HUES64 (cell line): ENCODE measurements around the gene KRIT1. TPM values are rescaled to one million over a fixed set of nuclear protein-coding genes. Genes with fewer than 3 reads are reported as not detected.

Experiments
- H3K27ac ChIP-seq: 2 replicates; pipeline ENCODE4 v1.7.0; 2013; ENCODE audit warnings: low read depth, low read length, inconsistent platforms
- H3K27me3 ChIP-seq: 2 replicates; pipeline ENCODE4 v1.6.1; 2013; ENCODE audit warnings: mild to moderate bottlenecking, low read length; ENCODE audit not compliant: insufficient read depth
- H3K36me3 ChIP-seq: 2 replicates; pipeline ENCODE4 v1.6.1; 2013; ENCODE audit warnings: mild to moderate bottlenecking, low read length; ENCODE audit not compliant: insufficient read depth
- H3K4me1 ChIP-seq: 2 replicates; pipeline ENCODE4 v1.6.1; 2013; ENCODE audit warnings: mild to moderate bottlenecking, low read length, moderate library complexity; ENCODE audit not compliant: insufficient read depth
- H3K4me3 ChIP-seq: 2 replicates; pipeline ENCODE4 v1.5.1; 2013; ENCODE audit warnings: mild to moderate bottlenecking, low read length, moderate library complexity
- H3K9ac ChIP-seq: 2 replicates; pipeline ENCODE4 v1.6.1; 2013; ENCODE audit warnings: mild to moderate bottlenecking, low read depth, low read length
- H3K9me3 ChIP-seq: 2 replicates; pipeline ENCODE4 v1.6.1; 2013; ENCODE audit warnings: low read depth, low read length; ENCODE audit not compliant: insufficient read depth
- WGBS: fragments of 150-250, 120-280 bp; methylation state at CpG from one replicate; pipeline ENCODE4 v1.1.7; 2013; ENCODE audit warnings: missing lambda C conversion rate; 5-methylcytosine and 5-hydroxymethylcytosine counted together
- polyA plus RNA-seq, 2 experiments: library from polyadenylated mRNA; stranded (reverse); fragments of 50-300 nt; gene quantifications; one replicate each; pipeline ENCODE4 v1.2.3, GENCODE V29; 2013

Gene KRIT1
- 23.7 TPM for polyA plus RNA-seq (2013, experiment 1 of 2)
- polyA plus RNA-seq (2013, experiment 2 of 2), result 21.9 TPM

DNA sequence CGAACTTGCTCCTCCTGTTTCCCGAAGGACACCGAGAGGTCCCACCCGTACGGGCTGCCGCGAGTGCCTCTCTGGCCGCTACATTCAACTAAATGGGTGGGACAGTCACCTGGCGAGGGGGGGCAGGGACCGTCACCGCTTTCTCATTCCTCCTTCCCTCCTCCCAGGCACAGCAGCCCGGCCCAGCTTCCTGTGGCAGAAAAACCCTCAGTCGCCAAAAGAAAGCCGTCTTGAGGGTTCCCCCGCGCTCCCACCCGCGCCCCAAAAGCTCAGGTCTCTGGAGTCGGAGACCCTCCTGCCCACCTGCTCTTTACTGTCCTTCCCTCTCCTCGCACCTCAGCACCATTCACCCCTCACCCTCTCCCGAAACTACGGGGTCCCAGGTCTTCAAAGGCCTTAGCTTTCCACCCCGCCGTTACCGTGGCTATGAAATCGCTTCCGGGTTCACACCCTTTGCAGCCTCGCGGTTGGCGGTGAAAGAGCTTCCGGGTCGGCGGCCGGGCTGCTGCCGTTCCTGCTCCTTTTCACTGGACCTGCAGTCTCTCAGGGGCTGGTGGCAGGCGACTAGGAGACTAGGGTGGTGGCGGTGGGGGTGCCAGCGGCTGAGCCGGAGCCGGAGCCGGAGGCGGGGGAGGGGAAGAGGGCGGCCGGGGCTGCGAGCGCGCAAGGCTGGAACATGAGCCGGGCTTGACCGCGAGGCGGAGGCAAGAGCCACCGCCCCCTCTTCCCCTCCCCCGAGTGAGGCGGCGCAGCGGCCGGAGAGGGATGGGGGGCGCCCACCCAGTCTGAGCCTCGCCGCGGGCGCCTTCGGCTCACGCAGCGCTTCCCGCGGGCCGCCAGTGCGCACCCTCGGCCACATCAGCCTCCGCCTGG lies at the start of gene KRIT1, which contains the start of gene ANKIB1:
KRIT1 (minus strand) TSS at position 428 of the 873 bp plus-strand sequence. CDS start 3,779 bp downstream, outside the sequence.
ANKIB1 (plus strand) TSS at position 488 of the 873 bp plus-strand sequence. CDS start 49,005 bp downstream, outside the sequence.
- Histone ChIP-seq H3K9me3 (no peaks in the 10 kb centered on the region), H3K27me3 (no peaks in the 10 kb centered on the region), H3K36me3 (peaks cover 18% of the 10 kb centered on the region), H3K27ac (peak within 1 kb of the TSS; percentile 93), H3K4me3 (peak within 1 kb of the TSS; percentile 87), H3K9ac (peak within 1 kb of the TSS; percentile 91), H3K4me1 (peaks cover 23% of the 10 kb centered on the region)
- under 1% methylated on average over 71 of the region's 71 CpGs for WGBS

DNA sequence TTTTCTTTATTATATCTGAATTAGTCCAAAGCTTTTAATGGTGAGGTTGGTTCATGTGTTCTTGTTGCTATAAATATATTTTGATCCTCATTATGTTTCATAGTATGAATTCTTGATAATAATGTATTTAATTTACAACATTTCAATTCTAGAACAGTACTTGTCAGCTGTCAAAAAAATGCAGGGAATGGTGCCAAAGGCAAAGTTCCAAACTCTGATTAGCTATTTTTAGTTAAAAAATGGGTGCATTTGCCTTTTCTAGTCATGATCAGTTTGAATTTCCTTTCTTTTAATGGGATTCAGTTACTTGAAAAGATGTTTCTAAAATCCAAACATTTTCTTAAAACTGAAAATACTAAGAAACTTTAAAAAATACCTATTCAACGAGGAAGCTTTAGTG lies 49.7 kb upstream of the KRIT1 start:
- H3K4me1 ChIP-seq, result peaks cover 33% of the 10 kb centered on the region
- no peak overlapping the region for H3K9ac ChIP-seq
- no peaks in the 10 kb centered on the region for H3K27me3 ChIP-seq
- H3K27ac ChIP-seq, result no peak overlapping the region
- H3K36me3 ChIP-seq, result peaks cover 11% of the 10 kb centered on the region
- no peaks in the 10 kb centered on the region for H3K9me3 ChIP-seq
- WGBS, result no CpG with 5 or more reads among the region's 1 CpG
- no peak overlapping the region for H3K4me3 ChIP-seq

DNA sequence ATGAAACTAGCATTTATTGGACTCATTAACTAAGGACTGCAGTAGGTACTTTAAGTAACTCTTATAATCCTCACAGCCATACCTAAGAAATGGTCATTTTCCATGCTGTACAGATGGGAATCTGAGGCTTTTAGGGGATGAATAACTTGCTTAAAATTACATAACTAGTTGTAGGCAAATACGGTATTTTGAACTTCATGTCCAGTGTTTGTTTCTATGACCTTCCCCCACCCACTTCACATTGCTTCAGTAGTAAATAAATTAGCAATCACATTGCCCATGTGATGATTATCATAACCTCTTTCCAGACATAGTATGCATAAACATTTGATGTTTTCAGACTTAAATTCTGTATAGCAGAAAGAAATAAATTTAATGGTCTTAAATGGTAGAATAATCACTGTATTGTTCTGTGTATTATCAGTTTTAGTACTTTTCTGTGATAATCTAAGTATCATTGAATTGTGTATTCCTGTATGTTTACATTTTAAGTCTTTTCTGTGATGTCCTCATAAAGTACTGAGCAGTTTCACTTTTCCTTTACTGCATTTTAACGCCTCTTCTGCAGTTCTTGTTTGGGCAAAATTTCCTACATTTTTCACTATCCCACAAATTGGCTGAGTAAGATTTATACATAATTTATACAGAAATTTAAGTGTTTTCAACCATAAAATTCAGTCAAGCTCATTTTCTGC lies 48.3 kb upstream of the KRIT1 start:
- Histone ChIP-seq H3K9me3 (no peaks in the 10 kb centered on the region), H3K36me3 (peaks cover 11% of the 10 kb centered on the region), H3K4me1 (peaks cover 33% of the 10 kb centered on the region), H3K27me3 (no peaks in the 10 kb centered on the region), H3K9ac (no peak overlapping the region), H3K27ac (no peak overlapping the region), H3K4me3 (no peak overlapping the region)
- 100% methylated on average over 2 of the region's 2 CpGs for WGBS

DNA sequence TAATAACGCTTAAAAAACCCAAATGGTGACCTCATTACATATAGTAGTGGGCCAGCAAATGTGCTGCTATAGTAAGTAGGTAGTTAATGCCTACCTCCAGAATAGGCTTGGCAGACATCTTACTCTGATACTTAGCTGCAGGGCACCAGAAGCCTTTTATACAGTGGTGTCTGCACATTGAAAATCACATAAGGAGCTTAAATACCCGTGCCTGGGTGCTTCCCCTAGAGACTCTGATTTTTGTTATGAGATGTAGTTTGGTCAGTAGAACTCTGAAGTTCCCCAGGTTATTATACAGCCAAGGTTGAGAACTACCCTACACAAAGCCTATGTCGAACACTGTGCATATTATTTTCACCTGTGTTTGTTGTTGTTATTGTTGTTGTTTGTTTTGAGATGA lies 47.3 kb upstream of the KRIT1 start:
- Histone ChIP-seq H3K27ac (no peak overlapping the region), H3K4me3 (no peak overlapping the region), H3K27me3 (no peaks in the 10 kb centered on the region), H3K9me3 (no peaks in the 10 kb centered on the region), H3K9ac (no peak overlapping the region), H3K4me1 (peaks cover 32% of the 10 kb centered on the region), H3K36me3 (peaks cover 11% of the 10 kb centered on the region)
- WGBS, result 78% methylated on average over 2 of the region's 3 CpGs

DNA sequence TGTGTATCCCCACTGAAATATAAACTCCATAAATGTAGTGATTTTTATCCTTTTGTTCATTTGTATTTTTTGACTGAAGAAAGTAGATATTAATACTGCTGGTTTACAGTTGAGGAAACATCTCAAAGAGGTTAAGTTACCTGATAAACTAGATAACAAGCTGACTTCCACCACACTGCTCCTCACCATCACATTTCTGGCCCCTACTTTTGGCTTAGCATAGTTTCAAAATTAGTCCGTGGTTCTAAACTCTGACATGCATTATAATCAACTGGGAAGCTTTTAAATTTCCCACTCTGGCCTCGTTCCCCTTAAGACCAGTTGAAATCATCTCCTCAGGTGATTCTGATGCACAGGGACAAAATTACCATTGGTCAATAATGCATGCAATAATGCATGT lies 43.6 kb upstream of the KRIT1 start:
- H3K4me1 ChIP-seq, result peaks cover 13% of the 10 kb centered on the region
- H3K9me3 ChIP-seq, result no peaks in the 10 kb centered on the region
- no peak overlapping the region for H3K4me3 ChIP-seq
- H3K9ac ChIP-seq, result no peak overlapping the region
- H3K27ac ChIP-seq, result no peak overlapping the region
- no peaks in the 10 kb centered on the region for H3K36me3 ChIP-seq
- no peaks in the 10 kb centered on the region for H3K27me3 ChIP-seq
- WGBS, result 96% methylated on average over 2 of the region's 2 CpGs

DNA sequence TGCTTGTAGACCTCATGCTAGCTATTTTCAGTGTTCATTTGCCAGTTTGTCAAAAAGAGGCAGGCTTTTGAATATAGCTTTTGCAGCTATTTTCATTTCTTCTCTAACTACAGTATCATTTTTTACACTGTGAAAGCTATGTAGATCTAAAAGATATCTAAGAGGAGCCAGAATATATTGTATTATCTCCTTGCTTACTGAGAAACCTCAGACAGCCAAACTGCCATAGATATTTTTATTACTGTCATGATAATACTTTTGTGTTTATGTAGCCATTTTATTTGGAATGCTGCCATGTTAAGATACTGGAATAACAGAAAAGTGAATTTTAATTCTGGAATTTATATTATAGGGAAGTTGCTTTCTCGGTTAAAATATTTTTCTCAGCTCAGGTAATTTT lies 37.2 kb upstream of the KRIT1 start:
- WGBS, result 94% methylated on average over 1 of the region's 1 CpG
- H3K27ac ChIP-seq, result no peak overlapping the region
- no peaks in the 10 kb centered on the region for H3K36me3 ChIP-seq
- H3K9ac ChIP-seq, result no peak overlapping the region
- no peak overlapping the region for H3K4me3 ChIP-seq
- no peaks in the 10 kb centered on the region for H3K27me3 ChIP-seq
- no peaks in the 10 kb centered on the region for H3K9me3 ChIP-seq
- peaks cover 20% of the 10 kb centered on the region for H3K4me1 ChIP-seq

DNA sequence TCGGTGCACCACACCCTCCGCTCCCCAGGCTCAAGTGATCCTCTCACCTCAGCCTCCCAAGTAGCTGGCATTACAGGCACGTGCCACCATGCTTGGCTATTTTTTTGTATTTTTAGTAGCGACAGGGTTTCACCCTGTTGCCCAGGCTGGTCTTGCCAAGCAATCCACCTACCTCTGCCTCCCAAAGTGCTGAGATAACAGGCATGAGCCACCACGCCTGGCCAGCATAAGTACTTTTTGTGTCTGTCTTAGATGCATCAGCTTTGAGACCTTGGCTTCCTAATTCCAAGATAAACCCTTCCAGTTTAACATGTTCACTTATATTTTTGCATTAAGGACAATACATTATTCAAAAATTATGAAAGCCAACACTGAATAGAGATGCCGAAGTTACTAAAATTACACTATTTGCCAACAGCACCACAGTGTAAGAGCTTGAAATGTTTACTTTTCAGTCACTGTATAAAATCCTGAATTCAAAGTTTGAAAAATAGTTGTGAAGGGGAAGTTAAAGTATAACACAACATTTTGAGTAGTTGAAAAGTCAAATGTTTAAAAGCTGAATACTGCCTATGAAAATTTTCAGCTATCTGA lies 36.6 kb upstream of the KRIT1 start:
- H3K4me1 ChIP-seq, result peaks cover 20% of the 10 kb centered on the region
- H3K36me3 ChIP-seq, result no peaks in the 10 kb centered on the region
- H3K4me3 ChIP-seq, result no peak overlapping the region
- 96% methylated on average over 6 of the region's 6 CpGs for WGBS
- H3K27me3 ChIP-seq, result no peaks in the 10 kb centered on the region
- no peak overlapping the region for H3K9ac ChIP-seq
- no peaks in the 10 kb centered on the region for H3K9me3 ChIP-seq
- H3K27ac ChIP-seq, result no peak overlapping the region

DNA sequence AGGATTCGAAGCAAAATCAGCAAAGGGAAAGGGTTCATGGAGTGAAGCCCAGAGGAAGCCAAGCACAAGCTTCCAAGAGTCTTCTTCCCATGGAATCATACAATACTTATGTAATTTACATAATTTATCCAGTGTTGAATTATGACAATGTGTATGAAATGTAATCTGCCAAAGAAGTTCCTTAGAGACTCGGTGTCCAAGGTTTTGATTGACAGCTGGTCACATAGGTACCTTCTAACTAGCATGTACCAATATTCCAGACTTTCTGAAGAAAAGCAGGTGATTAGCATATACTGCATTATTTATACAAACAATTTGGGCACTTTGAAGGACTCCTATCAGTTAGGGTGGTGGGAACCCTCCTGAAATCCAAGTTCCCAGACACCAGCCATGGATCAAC lies 35.3 kb upstream of the KRIT1 start:
- Histone ChIP-seq H3K4me1 (peaks cover 20% of the 10 kb centered on the region), H3K9ac (no peak overlapping the region), H3K4me3 (no peak overlapping the region), H3K27me3 (no peaks in the 10 kb centered on the region), H3K9me3 (no peaks in the 10 kb centered on the region), H3K27ac (no peak overlapping the region), H3K36me3 (no peaks in the 10 kb centered on the region)
- 95% methylated on average over 2 of the region's 2 CpGs for WGBS

DNA sequence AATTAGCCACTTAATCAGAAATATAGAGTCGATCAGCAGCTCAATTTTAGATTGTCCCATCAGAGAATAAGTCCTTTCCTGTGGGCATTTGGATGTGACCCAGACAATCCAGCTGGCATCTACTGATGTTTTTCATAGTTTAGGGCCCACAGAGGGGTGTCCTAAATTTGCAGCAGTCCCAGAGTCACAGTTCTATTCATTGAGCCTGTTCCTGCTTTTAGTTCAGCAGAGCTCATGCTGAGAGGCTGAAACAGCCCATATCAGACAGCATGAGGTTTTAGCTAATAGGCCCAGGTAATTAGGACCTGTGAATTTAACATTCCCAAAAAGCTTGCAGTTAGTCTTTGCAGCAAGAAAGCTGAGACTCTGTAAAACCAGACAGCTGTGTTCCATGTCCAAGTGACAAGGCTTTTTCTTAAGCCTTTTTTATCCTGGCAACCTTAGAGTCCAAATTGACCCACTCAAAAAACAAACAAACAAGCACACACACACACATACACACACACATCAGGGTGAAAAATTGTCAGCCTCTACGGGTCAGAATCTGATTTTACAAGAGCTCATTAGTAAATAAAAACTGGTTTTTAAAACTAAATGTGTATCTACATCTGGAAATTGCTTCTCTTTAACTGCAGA lies 33.8 kb upstream of the KRIT1 start:
- Histone ChIP-seq H3K36me3 (no peaks in the 10 kb centered on the region), H3K27ac (no peak overlapping the region; the same call in 1 of the 2 replicates), H3K9me3 (no peaks in the 10 kb centered on the region), H3K9ac (peak overlapping the region; percentile 30; the same call in 1 of the 2 replicates), H3K27me3 (no peaks in the 10 kb centered on the region), H3K4me1 (peaks cover 20% of the 10 kb centered on the region), H3K4me3 (no peak overlapping the region)
- WGBS, result 90% methylated on average over 2 of the region's 2 CpGs

DNA sequence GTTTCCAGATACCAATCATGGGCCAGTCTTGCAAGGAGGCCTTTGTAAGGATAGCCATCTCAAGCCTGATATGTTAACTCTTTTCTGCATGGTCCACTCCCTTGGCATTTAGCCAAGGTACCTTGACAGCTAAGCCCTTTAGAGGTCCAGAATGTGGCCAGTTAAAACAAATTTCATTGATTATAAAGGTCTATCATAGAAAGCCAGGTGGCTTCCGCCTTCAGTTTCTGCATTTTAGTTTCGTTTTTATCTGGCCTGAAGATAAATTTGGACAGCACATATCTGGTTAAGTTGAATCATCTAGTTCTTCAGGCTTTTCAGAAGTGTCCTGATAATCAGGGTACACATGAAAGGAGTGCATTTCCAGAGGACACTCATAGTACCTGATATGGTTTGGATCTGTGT lies 30.7 kb upstream of the KRIT1 start:
- H3K27ac ChIP-seq, result no peak overlapping the region
- WGBS, result 92% methylated on average over 2 of the region's 2 CpGs
- no peak overlapping the region for H3K4me3 ChIP-seq
- peaks cover 20% of the 10 kb centered on the region for H3K4me1 ChIP-seq
- H3K27me3 ChIP-seq, result no peaks in the 10 kb centered on the region
- no peaks in the 10 kb centered on the region for H3K9me3 ChIP-seq
- H3K36me3 ChIP-seq, result no peaks in the 10 kb centered on the region
- no peak overlapping the region for H3K9ac ChIP-seq
